ENCODE measurements around the gene RAD18.

DNA sequence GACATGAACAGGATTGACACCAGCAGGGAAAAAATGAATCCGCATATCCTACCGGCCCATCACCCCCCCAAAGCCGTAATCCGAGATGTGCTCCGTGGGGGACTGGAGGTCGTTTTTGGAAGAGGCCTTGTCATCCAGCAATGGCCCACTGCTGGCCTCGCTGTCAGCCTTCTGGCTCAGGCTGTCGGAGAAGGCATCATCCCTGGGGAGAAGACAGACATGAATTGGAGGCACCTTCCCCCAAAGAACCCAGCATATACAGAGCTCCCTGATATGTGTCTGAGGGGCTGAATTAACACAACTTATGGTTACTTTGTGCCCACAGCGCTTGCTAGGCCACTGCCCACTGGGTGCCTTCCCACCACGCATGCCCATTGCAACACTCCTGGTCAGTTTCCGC, 29.6 kb upstream of the RAD18 start:
- no peak for TF ChIP-seq EZH2 (IDR thresholded peaks at IDR 0.05; ENCODE audit: borderline replicate concordance, low read length)
- no peak for TF ChIP-seq CTCF (conservative IDR thresholded peaks at IDR 0.05 in 1 of 2, IDR thresholded peaks at IDR 0.05 in 1 of 2; ENCODE audit: extremely low read depth in 1 of 2, insufficient read depth in 1 of 2, low read depth in 1 of 2, low read length in 2 of 2)
